Stomach (tissue), 9 donors: ENCODE measurements around the gene GALNS. TPM values are rescaled to one million over a fixed set of nuclear protein-coding genes. Genes with fewer than 3 reads are reported as not detected.

Experiments used
- DNase-seq, 2 donors: peaks; one replicate each; pipeline versions ENCODE4 v3.0.0 to v3.0.0-alpha.2; 2013 to 2019
- H3K27ac ChIP-seq, 5 donors: fragments of 200-600 bp in 4 of 5; sonication (generic) in 4 of 5; one replicate each; pipeline ENCODE4 v1.5.1; 2013 to 2019; ENCODE audit warnings: mild to moderate bottlenecking in 1 of 5, moderate library complexity in 1 of 5
- H3K27me3 ChIP-seq, 3 donors: fragments of 200-600 bp; sonication (generic); one replicate each; pipeline ENCODE4 v1.5.1; 2017 to 2019; ENCODE audit warnings: mixed run types in 1 of 3
- H3K36me3 ChIP-seq, 4 donors: fragments of 200-600 bp; sonication (generic); 1 replicate in 3 of 4; 2 replicates in 1 of 4; pipeline ENCODE4 v1.5.1; 2016 to 2019
- H3K4me1 ChIP-seq, 4 donors: fragments of 200-600 bp; sonication (generic); one replicate each; pipeline ENCODE4 v1.5.1; 2016 to 2019
- H3K4me3 ChIP-seq, 4 donors: fragments of 200-600 bp; sonication (generic) in 3 of 4; one replicate each; pipeline ENCODE4 v1.5.1; 2016 to 2019; ENCODE audit warnings: mild to moderate bottlenecking in 1 of 4
- H3K9me3 ChIP-seq, 4 donors: fragments of 200-600 bp; sonication (generic); one replicate each; pipeline ENCODE4 v1.5.1; 2016 to 2019
- CTCF ChIP-seq, 7 experiments: fragments of 450-650 bp in 4 of 7; fragments of 200-600 bp in 3 of 7; sonication (generic) in 3 of 7; IDR thresholded peaks; one replicate each; pipeline ENCODE4 v1.5.1; 2016 to 2019; ENCODE audit warnings: antibody characterized with exemption in 7 of 7, control low read depth in 2 of 7, mild to moderate bottlenecking in 1 of 7
- EP300 ChIP-seq: sonication (generic); formaldehyde crosslinking; IDR thresholded peaks from one replicate; pipeline ENCODE4 v1.6.1; 2017; ENCODE audit warnings: antibody characterized with exemption
- POLR2A ChIP-seq, 4 donors: fragments of 450-650 bp; IDR thresholded peaks; one replicate each; pipeline ENCODE4 v1.6.1; 2016; ENCODE audit warnings: antibody characterized with exemption in 4 of 4, control low read depth in 2 of 4, mild to moderate bottlenecking in 1 of 4, moderate library complexity in 1 of 4
- POLR2AphosphoS5 ChIP-seq, 3 donors: sonication (generic); formaldehyde crosslinking; IDR thresholded peaks; one replicate each; pipeline ENCODE4 v1.6.1; 2016; ENCODE audit warnings: antibody characterized with exemption in 3 of 3
- WGBS, 5 donors: extraction: QIAGEN DNeasy Blood & Tissue Kit in 3 of 5; methylation state at CpG; one replicate each; pipeline versions ENCODE4 v1.1.5 to v1.1.7; 2013 to 2018; 5-methylcytosine and 5-hydroxymethylcytosine counted together
- intact Hi-C: fragments of 100-400 bp; cut with DNase I; formaldehyde crosslinking; loops from one replicate; pipeline ENCODE4 v1.15.1; 2023; ENCODE audit warnings: low total_unique reads
- polyA plus RNA-seq, 3 donors: library from polyadenylated mRNA; stranded (reverse); fragments of 200-250 nt; gene quantifications; one replicate each; pipeline ENCODE4 v1.2.3, GENCODE V29; 2013
- total RNA-seq, 5 donors: library from RNA; depleted of rRNA; stranded (reverse); fragments of >200 nt; gene quantifications; one replicate each; pipeline versions ENCODE4 v1.1.0 to v1.2.3, GENCODE V29; 2014 to 2016
- donor health status: healthy with polysubstance abuse.
- donor health status: Bipolar disorder and iron deficiency.
- donor health status: healthy.

GALNS gene
- total and polyA plus RNA-seq, 8 donors = 8.6 to 110 (median 28.2) TPM

GRCh38 chr16:88779406-88780141 is 77.2 kb downstream of the GALNS start:
- H3K27ac ChIP-seq = peak overlapping the region; percentile 40 to 98 (median 90)
- no peak for DNase-seq
- peaks cover 0 to 7% (median 2%) of the 10 kb centered on the region in 4 donors for H3K36me3 ChIP-seq
- TF ChIP-seq EP300 (no peak), POLR2A (IDR thresholded peaks at IDR 0.05) (no peak), CTCF (IDR thresholded peaks at IDR 0.05) (no peak), POLR2AphosphoS5 (IDR thresholded peaks at IDR 0.05) (no peak)
- intact Hi-C loops = no loop called here
- H3K27me3 ChIP-seq = no peaks in the 10 kb centered on the region
- no peaks in the 10 kb centered on the region for H3K9me3 ChIP-seq
- H3K4me3 ChIP-seq = peak overlapping the region in 2 of 4 donors; percentile 6 to 8
- H3K4me1 ChIP-seq = peaks cover 50 to 93% (median 77%) of the 10 kb centered on the region in 4 donors
- WGBS, 5 donors = 58 to 77% (median 73%) methylated on average over 11 to 34 of the region's 34 CpGs

- Histone ChIP-seq H3K9me3 (no peaks in the 10 kb centered on the region), H3K36me3 (peaks cover 0 to 7% (median 2%) of the 10 kb centered on the region in 4 donors), H3K27ac (peak overlapping the region in 3 of 5 donors; percentile 44 to 98 (median 96)), H3K4me1 (peaks cover 54 to 97% (median 79%) of the 10 kb centered on the region in 4 donors), H3K4me3 (no peak overlapping the region), H3K27me3 (no peaks in the 10 kb centered on the region)
- no peak for TF ChIP-seq POLR2A (IDR thresholded peaks at IDR 0.05)
- TF ChIP-seq CTCF (IDR thresholded peaks at IDR 0.05) = no peak
- TF ChIP-seq POLR2AphosphoS5 (IDR thresholded peaks at IDR 0.05) = no peak
- TF ChIP-seq EP300 = no peak
- DNase-seq = no peak
- intact Hi-C loops = no loop called here
- WGBS, 5 donors = 86 to 91% (median 88%) methylated on average over 23 to 30 of the region's 30 CpGs
Measured at GRCh38 chr16:88778541-88779065, 78.1 kb downstream of the GALNS start.

GRCh38 chr16:88778271-88778525 is 78.5 kb downstream of the GALNS start:
- H3K27me3 ChIP-seq = no peaks in the 10 kb centered on the region
- peak overlapping the region in 3 of 5 donors; percentile 44 to 98 (median 96) for H3K27ac ChIP-seq
- 63 to 91% (median 82%) methylated on average over 7 of the region's 7 CpGs for WGBS, 5 donors
- DNase-seq = no peak
- intact Hi-C loops = no loop called here
- H3K9me3 ChIP-seq = no peaks in the 10 kb centered on the region
- TF ChIP-seq EP300 (no peak), POLR2AphosphoS5 (IDR thresholded peaks at IDR 0.05) (no peak), POLR2A (IDR thresholded peaks at IDR 0.05) (no peak), CTCF (IDR thresholded peaks at IDR 0.05) (no peak)
- H3K4me3 ChIP-seq = no peak overlapping the region
- peaks cover 0 to 7% (median 2%) of the 10 kb centered on the region in 4 donors for H3K36me3 ChIP-seq
- H3K4me1 ChIP-seq = peaks cover 55 to 97% (median 79%) of the 10 kb centered on the region in 4 donors

- Histone ChIP-seq H3K27ac (peak overlapping the region in 4 of 5 donors; percentile 32 to 98 (median 70)), H3K27me3 (no peaks in the 10 kb centered on the region), H3K36me3 (peaks cover 0 to 7% (median 2%) of the 10 kb centered on the region in 4 donors), H3K4me1 (peaks cover 55 to 96% (median 78%) of the 10 kb centered on the region in 4 donors), H3K4me3 (no peak overlapping the region), H3K9me3 (no peaks in the 10 kb centered on the region)
- intact Hi-C loops = no loop called here
- DNase-seq = no peak
- TF ChIP-seq EP300 = no peak
- no peak for TF ChIP-seq CTCF (IDR thresholded peaks at IDR 0.05)
- TF ChIP-seq POLR2AphosphoS5 (IDR thresholded peaks at IDR 0.05) = no peak
- no peak for TF ChIP-seq POLR2A (IDR thresholded peaks at IDR 0.05)
- 82 to 87% (median 83%) methylated on average over 34 of the region's 34 CpGs for whole genome bisulfite sequencing, 5 donors
Measured at GRCh38 chr16:88777471-88778270, 79.1 kb downstream of the GALNS start.
